Effector CD4-positive, alpha-beta T cell (primary cell): ENCODE measurements around the gene RNF7.
"Not testable (repeated sequence)": the region's sequence is repeated elsewhere in the genome, so short reads cannot be mapped to it uniquely, and the experiment has no call there.

Source experiments
- DNase-seq: peaks from one replicate; pipeline ENCODE4 v3.0.0-alpha.2; 2020

Gene RNF7

DNA sequence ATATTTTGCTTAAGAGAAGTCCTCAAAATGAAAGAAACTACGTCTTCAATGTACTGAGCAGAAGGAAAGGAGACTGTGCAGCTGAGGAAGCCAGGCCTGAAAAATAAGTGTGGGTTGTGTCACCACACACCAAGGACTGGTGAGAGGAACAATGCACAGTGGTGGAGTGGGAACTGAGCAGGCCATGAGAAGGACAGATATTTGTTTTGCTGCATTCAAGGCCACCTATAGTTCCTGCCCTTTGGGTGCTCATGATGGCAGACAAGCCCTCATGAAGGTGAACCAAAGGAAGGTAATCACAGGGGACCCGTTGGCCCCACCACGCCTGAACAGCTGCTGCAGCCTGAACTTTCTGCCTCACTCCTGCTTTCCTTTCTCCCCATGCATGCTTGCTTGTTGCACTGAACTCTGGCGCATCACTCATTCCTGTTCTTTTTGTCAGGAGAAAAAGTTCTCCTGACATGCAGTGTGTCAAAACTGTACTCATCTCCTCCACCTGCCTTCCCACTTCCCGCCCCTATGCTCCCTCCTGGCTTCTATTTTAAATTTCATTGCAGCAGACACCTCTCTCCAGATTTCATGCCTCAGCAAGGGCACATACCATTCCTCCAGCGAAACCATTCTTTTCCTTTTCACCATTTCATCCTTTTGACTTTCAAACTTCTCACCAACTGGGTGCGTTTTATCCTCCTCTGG lies 2.2 kb upstream of the RNF7 start:
- DNase-seq, result no peak

DNA sequence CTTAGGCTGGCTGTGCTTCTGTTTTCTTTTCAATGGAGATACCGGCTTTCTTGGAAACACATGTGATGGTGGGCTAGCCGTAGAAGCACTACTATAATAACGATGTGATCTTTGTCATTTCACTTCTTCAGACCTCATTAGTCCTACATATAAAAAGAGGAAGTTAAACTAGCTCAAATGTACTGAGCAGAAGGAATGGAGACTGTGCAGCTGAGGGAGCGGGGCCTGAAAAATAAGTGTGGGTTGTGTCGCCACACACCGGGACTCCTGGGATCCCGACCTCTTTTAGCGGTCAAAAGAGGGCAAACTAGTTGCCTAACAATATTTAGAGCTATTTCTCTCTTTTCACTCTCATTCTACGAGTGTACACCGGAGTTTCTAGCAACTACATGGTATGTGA lies 1.0 kb upstream of the RNF7 start:
- no peak for DNase-seq

DNA sequence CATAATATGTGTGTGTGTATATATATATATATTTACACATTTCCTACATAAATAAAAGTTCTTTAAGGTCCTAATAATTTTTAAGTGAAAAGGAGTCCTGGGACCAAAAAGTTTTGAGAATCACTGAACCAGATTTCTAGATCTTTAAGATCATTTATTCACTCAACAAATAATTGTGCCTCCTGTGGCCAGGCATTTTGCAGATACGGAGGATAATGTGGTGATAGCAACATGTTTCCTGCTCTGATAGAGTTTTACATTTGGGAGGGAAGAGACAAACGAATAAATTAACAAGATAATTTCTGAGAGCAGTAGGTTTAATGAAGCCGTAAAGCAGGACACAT lies 448 bp upstream of the RNF7 start:
- no peak for DNase-seq

DNA sequence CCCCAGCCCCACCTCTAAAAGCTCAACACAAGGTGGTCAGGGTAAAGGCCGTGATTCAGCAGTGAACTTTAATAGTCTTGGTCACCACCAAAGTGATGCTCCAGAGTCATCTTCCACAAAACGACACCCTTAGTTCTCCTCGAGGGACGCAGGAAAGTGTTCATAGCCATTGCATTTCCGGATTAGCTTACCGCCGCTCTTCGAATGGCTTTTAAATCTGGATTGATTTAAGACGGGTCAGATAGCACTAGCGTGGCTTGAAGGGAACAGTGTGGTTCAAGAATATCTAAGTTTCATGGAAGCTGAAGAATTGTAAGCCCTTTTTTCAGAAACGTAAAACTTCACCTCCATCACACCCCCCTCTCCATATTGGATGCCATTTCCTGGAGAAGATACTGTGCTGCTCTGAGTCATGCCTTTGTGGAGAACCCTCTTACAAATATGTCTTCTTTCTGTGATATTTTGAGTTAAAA lies 829 bp downstream of the RNF7 start:
- DNase-seq, result peak; percentile 7

DNA sequence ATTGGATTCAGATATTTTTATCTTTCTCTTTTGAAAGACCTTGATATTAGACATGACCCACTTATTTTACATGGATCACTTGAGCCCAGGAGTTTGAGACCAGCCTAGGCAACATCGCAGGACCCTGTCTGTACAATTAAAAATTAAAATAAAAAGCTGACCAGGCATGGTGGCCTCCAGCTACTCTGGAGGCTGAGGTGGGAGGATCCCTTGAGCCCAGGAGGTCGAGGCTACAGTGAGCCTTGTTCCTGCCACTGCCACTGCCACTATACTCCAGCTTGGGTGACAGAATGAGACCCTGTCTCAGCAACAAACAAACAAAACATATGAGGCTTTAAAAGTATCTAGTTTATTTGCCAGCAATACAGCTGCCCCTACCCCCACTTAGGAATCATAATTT lies 1.6 kb downstream of the RNF7 start:
- DNase-seq, result no peak

DNA sequence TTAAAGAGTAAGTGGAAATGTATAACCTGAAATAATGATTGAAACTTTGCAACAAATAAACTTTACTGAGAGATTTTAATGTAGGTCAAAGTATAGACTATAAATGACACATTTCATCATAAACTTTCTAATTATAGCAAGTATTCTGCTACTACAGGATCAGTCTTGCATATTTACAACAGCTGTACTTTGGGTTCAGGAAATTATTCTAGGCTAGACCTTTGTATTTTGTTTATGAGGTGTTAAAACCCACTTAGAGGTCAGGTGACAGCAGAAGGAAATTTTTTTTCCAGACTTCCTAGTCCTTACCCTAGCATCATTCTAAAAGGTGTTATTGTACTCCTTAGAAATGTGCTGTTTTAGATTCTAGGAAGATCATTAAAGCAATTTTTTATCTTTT lies 2.3 kb downstream of the RNF7 start:
- DNase-seq, result no peak

DNA sequence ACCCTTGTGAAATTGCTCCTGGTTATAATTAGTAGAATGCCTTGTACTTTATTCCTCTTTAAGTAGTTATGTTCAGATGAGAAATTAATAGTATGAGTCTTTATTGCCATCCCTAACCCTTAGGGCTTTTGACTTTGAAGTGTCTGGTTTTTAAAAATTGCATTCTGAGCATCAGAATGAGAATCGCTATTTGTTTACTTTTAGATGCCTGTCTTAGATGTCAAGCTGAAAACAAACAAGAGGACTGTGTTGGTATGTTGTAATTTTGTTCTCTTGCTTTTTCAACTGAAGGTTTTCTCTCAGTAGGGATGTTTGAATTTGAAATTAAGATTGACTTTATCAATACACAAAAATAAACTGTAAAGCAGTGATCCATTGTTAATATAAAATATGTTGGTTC lies 5.2 kb downstream of the RNF7 start:
- DNase-seq, result no peak

DNA sequence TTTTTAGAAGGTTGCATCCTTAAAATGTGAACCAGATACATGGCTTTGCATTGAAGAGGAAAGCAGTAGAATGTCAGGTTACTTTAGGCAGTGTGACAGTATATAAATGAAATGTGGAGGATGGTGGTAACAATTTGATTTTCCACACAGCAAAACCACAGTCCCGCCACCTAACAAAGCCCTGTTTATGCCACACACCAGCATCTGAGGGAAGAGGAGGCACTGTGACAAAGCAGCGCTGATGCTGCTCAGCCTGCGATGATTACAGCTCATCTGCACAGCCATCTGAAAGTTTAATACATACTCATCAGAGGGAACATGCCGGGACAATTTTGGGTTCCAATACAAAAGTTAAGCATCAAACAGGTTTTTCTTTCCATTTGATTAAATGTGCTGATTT lies 8.9 kb downstream of the RNF7 start:
- no peak for DNase-seq

DNA sequence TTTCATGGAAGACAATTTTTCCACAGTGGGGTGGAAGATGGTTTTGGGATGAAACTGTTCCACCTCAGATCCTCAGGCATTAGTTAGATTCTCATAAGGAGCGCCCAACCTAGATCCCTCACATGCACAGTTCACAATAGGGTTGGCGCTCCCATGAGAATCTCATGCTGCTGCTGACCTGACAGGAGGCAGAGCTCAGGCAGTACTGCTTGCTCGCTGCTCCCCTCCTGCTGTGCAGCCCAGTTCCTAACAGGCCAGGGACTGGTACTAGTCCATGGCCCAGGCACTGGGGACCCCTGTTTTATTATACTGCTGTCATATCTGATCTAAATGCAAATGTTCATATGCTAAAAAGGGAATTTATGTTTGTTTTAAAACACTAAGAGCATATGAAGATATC lies 15.3 kb downstream of the RNF7 start:
- no peak for DNase-seq

DNA sequence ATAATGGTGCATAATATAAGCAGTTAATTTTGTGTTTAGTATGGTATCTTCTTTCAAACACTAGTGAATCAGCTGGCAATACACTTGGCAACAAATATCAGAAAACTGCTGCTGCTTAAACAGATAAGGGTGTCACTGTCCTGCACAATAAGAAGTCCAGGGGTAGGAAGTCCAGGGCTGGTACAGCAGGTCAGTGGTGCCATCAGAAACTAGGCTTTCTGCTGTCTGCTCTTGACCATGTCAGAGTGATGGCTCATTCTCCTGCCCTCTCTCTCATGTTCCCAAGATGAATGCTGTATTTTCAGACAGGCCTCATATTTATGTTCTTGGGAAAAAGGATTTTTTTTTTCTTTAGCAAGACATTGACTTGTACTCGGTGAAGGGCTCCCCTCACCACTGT lies 15.9 kb downstream of the RNF7 start:
- DNase-seq, result no peak

DNA sequence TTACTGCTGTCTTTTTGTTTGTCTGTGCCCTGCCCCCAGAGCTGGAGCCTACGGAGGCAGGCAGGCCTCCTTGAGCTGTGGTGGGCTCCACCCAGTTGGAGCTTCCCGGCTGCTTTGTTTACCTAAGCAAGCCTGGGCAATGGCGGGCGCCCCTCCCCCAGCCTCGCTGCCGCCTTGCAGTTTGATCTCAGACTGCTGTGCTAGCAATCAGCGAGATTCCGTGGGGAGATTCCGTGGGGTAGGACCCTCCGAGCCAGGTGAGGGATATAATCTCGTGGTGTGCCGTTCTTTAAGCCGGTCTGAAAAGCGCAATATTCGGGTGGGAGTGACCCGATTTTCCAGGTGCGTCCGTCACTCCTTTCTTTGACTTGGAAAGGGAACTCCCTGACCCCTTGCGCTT lies 24.5 kb downstream of the RNF7 start:
- DNase-seq, result not testable (repeated sequence)

DNA sequence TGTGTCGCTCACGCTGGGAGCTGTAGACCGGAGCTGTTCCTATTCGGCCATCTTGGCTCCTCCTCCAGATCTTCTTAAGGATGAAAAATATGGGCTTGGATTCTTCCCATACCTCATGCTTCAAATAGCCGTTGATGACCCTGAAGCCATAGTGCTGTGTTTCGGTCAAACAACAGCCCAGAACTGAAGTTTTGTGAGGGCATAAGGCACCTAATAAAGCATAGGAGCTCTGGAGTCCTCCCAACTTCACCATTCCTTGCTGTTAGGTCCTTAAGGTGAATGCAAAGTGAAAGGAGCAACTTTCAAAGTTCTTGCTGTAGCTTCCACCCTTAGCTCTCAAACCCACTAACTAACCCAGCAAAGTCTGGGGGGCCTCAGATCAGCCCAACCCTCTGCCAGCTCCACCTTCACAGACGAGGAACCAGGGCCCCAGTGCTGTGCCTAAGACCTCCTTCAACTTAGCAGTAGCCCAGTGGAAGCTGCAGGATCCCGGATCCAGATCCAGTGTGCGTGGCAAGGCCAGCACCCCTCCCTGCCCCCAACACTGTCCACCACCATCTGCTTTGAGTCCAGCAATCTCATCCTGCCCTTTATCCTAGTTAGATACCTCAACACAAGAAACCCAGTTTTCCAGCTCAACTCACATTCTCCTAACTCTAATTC lies 25.1 kb downstream of the RNF7 start, which contains the start of gene GRK7:
Gene GRK7 (plus strand): TSS at position 321 of the 663 bp plus-strand sequence. CDS start 14,877 bp downstream, outside the sequence.
- DNase-seq, result no peak

DNA sequence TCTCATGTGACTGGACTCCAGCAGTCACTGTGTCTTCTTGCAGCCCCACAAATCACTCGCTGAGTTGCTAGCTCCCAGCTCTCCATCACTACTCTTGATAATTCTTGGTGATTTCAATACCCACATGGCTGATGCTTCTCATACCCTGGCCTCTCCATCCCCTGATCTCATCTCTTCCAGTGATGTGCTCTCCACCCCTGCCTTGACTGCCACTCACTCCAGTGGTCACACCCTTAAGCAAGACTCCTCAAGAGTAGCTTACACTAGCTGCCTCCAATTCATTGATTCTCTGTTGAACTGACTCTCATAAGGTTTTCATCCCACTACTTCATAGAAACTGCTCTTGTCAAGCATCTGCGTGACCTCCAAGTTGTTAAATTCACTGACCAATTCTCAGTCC lies 25.9 kb downstream of the RNF7 start:
- no peak for DNase-seq

DNA sequence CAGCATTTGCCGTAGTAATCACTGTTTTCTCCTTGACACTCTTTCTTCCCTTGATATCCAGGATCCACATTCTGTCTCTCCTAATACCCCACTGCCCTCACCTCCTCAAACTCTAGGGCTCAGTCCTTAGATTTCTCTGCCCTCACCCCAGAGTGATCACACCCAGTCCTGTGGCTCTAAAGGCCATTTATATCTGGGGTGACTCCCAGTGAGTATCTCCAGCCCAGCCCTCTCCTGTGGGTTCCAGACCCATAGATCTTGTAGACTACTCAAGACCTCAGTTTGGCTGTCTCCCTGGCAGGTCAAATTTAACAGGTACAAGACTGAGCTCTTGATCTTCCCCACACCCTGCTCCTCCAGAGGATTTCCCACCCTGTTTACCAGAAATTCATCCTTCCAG lies 26.4 kb downstream of the RNF7 start:
- DNase-seq, result no peak

DNA sequence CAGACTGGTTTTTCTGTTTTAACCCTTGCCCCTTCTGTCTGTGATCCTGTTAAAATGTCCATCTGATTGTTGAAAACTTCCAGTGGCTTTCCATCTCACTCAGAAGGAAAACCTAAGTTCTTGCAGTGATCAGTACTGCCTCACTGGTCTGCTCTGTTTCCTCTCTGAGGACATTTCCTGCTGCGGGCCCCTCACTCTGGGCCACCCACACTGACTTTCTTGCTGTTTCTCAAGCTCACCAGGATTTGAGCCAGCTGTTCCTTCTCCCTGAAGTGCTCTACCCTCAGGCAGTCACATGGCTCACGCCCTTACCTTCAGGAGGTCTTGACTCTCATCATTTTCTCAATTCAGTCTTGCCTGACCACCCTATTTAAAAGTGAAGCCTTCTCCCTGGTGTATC lies 26.9 kb downstream of the RNF7 start:
- DNase-seq, result no peak

DNA sequence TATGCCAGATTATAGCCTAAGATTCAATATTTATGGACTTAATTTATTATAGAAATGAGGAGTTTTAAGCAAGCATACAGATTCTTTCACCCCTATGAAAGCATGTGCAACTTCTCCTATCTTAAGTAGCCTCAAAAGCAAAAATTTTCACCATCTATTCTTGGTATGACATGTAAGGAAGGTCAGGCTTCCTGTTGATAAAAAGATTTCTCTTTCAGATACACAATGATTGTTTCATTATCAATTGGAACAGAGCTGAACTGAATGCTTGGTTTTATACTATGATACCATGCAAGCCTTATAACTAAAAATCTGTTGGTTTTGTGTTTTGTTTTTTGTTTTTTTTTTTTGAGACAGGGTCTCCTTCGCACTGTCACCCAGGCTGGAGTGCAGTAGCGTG lies 29.0 kb downstream of the RNF7 start:
- DNase-seq, result no peak

DNA sequence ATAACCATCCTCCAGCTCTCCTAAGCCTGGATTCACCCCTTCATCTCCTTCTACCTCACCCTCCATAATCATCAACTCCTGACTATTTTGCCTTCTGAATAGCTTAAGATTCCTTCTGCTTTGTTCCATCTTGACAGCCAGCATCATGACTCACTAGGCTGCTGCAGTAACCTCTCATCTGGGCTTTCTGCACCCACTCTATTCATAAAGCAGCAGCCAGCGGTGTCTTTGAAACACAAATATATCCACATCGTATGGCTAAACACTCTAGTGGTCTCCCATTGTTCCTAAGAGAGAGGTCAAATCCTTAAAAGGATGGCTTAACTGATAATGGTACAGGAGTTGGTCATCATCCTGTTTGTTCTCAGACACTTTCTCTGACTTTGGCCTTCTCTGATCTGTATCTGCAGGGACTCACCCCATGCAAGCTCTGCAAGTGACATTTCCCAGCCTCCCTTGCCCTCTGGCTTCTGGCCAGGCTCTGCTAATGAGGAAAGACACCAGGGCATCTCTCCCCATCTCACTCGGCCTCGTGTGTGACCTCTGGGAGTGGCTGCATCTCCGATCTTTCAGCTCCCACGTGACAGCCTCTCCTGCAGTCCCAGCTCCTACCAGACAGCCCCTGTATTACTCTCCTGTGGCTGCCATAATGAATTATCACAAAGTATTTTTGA lies 31.3 kb downstream of the RNF7 start:
- no peak for DNase-seq

DNA sequence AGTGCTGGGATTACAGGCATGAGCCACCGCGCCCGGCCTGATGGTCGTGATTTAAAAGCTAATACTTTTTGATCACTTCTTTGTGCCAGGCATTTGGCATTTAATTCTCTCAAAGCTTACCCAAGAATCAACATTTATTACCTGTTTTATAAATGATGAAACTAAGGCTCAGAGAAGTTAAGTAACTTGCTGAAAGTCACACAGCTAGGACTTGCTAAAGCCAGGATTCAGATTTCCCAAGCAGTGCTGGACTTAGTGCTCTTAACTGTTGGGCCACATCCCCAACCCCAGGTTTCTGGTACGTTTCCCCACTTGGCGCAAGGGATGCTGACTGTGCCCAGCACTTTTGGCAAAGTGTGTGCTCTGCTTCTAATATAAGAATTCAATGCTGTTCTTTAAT lies 35.6 kb downstream of the RNF7 start:
- DNase-seq, result no peak

DNA sequence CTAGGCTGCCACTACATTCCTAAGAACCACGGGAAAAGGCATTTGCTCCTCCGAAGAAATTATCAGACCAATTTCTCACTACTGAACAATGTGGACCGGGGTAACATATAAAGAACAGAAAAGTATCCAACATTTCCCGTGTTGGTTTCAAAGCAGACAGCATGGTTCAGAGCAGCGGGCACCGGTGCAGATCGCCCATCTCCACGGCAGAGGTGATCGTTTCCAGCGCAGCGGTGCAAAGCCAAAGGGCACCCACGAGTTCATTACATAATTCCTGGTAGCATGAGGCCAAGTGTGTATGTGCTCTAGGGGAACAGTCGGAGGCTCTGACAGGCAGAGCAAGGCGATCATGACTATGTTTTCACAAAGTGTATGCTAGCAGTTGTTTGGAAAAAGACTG lies 38.3 kb downstream of the RNF7 start:
- no peak for DNase-seq

DNA sequence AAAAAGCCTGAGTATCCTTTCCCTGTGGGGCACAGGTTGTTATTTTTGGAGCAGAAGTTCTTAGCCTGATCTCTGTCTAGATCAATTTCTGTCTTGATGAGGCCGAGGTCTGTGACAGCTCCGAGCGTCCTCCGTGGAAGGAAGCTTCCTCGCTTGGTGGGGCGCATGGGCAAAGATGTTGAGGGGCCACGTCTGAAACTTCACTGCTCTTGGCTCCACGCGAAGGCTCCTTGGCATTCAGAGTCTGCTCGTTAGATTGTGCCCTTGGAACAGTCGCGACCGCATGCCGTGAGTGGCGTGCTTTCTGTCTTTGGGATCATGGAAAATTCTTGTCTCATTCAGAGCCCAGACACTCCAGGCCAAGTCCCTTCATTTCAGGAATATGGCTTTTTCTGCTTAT lies 38.8 kb downstream of the RNF7 start:
- DNase-seq, result no peak

DNA sequence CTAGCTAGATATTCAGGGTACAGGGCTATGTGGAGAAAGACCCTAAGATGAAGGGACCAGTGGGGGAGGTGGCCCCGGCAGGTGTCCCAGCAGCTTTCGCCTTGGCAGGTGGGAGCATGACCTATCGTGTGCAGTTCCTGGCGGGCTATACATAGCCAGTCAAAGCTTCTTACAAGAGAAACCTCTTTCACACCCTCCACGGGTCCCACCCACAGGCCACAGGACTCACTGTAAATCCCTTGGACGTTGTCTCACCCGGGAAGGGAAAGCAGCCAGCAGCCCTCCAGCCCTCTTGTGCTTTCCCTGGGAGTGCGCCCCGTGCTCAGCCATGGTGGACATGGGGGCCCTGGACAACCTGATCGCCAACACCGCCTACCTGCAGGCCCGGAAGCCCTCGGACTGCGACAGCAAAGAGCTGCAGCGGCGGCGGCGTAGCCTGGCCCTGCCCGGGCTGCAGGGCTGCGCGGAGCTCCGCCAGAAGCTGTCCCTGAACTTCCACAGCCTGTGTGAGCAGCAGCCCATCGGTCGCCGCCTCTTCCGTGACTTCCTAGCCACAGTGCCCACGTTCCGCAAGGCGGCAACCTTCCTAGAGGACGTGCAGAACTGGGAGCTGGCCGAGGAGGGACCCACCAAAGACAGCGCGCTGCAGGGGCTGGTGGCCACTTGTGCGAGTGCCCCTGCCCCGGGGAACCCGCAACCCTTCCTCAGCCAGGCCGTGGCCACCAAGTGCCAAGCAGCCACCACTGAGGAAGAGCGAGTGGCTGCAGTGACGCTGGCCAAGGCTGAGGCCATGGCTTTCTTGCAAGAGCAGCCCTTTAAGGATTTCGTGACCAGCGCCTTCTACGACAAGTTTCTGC lies 40.1 kb downstream of the RNF7 start:
- no peak for DNase-seq

DNA sequence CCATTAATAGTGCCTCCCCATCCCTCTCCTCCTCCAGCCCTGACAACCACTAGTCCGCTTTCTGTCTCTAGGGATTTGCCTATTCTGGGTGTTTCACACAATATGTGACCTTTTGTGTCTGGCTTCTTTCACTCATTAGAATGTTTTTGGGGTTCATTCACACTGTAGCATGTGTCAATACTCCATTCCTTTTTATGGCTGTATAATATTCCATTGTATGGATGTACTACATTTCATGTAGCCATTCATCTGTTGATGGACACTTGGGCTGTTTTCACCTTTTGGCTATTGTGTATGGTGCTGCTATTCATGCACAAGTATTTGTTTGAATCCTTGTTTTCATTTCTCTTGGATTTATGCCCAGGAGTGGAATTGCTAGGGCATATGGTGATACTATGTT lies 41.6 kb downstream of the RNF7 start:
- DNase-seq, result no peak

DNA sequence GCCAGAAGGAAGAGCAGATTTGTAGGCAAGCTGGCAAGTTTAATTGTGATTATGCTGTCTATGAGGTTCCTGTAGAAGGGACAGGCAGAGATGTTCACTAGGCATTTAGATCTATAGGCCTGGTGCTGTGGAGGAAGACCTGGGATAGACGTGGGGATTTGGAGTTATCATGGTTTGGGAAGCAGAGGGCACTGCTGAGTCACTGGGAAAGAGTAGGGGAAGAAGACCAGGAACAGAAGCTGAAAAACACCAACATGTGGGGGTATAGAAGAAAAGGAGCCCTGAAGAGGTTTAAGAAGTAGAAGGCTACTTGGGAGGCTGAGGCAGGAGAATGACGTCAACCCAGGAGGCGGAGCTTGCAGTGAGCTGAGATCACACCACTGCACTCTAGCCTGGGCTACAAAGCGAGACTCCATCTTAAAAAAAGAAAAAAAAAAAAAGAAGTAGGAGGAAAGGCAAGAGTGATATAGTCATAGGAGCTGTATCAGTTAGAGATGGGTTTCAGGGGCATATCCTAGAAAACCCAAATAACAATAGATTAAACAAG lies 44.4 kb downstream of the RNF7 start:
- no peak for DNase-seq
